Caco-2 (cell line): ENCODE measurements around the gene H6PD. TPM values are rescaled to one million over a fixed set of nuclear protein-coding genes. Genes with fewer than 3 reads are reported as not detected.

Source experiments
- BruUV-seq: library from RNA; stranded (reverse); fragments of 400-500 nt; replicated peaks from 2 replicates; lab custom pipeline; 2021; lab: Mats Ljungman, UMichigan
- CTCF ChIA-PET: fragments of 300-600 bp; sonication (Branson Sonifier 250); formaldehyde crosslinking; loops from one replicate; lab custom pipeline; 2022; ENCODE audit warnings: antibody characterized with exemption; lab: Charles Lee
- POLR2A ChIA-PET: fragments of 300-600 bp; sonication (Branson Sonifier 250); formaldehyde crosslinking; loops from one replicate; lab custom pipeline; 2022; ENCODE audit warnings: antibody characterized with exemption; lab: Charles Lee
- DNase-seq, 2 experiments: peaks; one replicate each; pipeline versions ENCODE4 v3.0.0 to v3.0.0-alpha.2; 2020 to 2022
- H3K27me3 ChIP-seq: replicated peaks from 2 replicates; pipeline ENCODE4 v1.6.0; 2011; ENCODE audit warnings: low read length; ENCODE audit not compliant: control insufficient read depth, insufficient read depth
- H3K36me3 ChIP-seq: 2 replicates; pipeline ENCODE4 v1.5.1; 2011; ENCODE audit warnings: low read length; ENCODE audit not compliant: control insufficient read depth, insufficient read depth
- H3K4me1 ChIP-seq: fragments of 250-450 bp; sonication (Bioruptor Pico); 2 replicates; pipeline ENCODE4 v1.5.1; 2020; ENCODE audit warnings: mild to moderate bottlenecking
- H3K4me3 ChIP-seq: 2 replicates; pipeline ENCODE4 v1.5.1; 2011; ENCODE audit warnings: low read depth, mild to moderate bottlenecking, control low read depth, low read length
- H3K9me3 ChIP-seq: fragments of 250-450 bp; sonication (Bioruptor Pico); 2 replicates; pipeline ENCODE4 v1.5.1; 2020; ENCODE audit warnings: mild to moderate bottlenecking, moderate library complexity
- H3K27ac Mint-ChIP-seq: one replicate; pipeline ENCODE4 v1.8.0; 2022; ENCODE audit warnings: mixed read lengths; ENCODE audit not compliant: unreplicated experiment
- H3K27me3 Mint-ChIP-seq: one replicate; pipeline ENCODE4 v1.8.0; 2022; ENCODE audit warnings: mixed read lengths; ENCODE audit not compliant: insufficient read depth, unreplicated experiment
- H3K36me3 Mint-ChIP-seq: one replicate; pipeline ENCODE4 v1.8.0; 2022; ENCODE audit warnings: mild to moderate bottlenecking, mixed read lengths; ENCODE audit not compliant: insufficient read depth, unreplicated experiment
- H3K4me1 Mint-ChIP-seq: one replicate; pipeline ENCODE4 v1.8.0; 2022; ENCODE audit warnings: low read depth, mixed read lengths; ENCODE audit not compliant: unreplicated experiment
- H3K4me3 Mint-ChIP-seq: one replicate; pipeline ENCODE4 v1.8.0; 2022; ENCODE audit warnings: mild to moderate bottlenecking, moderate library complexity, mixed read lengths; ENCODE audit not compliant: unreplicated experiment
- H3K9me3 Mint-ChIP-seq: one replicate; pipeline ENCODE4 v1.8.0; 2022; ENCODE audit warnings: mixed read lengths; ENCODE audit not compliant: unreplicated experiment
- intact Hi-C: fragments of 100-400 bp; cut with micrococcal nuclease; formaldehyde crosslinking; loops from one replicate; pipeline ENCODE4 v1.10.0; 2022; ENCODE audit not compliant: unreplicated experiment
- total RNA-seq: library from RNA; stranded (reverse); gene quantifications from 2 replicates; pipeline ENCODE4 v1.2.3, GENCODE V29; 2022
- TF ChIP-seq, protein P1 (sequence below), 2 experiments: fragments of 200-600 bp in 1 of 2; IDR thresholded peaks; 1 replicate in 1 of 2; 2 replicates in 1 of 2; pipeline versions ENCODE4 v1.5.1 to v1.8.0; 2011 to 2022; ENCODE audit warnings: antibody characterized with exemption in 1 of 2, control low read depth in 1 of 2, inconsistent platforms in 1 of 2, low read depth in 1 of 2, low read length in 1 of 2, mild to moderate bottlenecking in 1 of 2, moderate library complexity in 1 of 2; ENCODE audit not compliant: insufficient read depth in 1 of 2, severe bottlenecking in 1 of 2, unreplicated experiment in 1 of 2

The H6PD gene
- total RNA-seq, 1 experiment from 2014 or later = 13.0 TPM

DNA sequence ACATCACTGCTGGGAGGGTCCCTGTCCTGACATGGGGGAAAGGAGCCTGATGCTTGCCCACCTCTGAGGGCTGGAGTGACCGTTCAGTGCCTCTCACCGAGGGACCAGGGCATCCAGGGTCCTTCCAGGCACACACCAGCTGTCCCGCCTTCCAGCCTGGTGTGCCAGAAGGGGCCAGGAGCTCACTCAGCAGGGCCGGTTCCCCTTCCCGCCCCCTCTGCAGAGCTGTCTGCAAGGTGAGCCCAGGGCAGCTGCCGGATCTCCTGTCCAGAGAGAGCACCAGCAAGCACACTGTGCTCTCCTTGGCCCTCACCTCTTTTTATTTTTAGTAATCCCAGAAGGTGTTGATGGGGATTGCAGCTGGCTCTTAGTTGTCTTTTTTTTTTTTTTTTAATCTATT, 16.9 kb downstream of the H6PD start:
- DNase-seq = no peak
- Mint-ChIP-seq H3K27me3 (no peaks in the 10 kb centered on the region), H3K36me3 (no peaks in the 10 kb centered on the region), H3K4me1 (peaks cover 21% of the 10 kb centered on the region), H3K4me3 (no peak overlapping the region), H3K27ac (no peak overlapping the region), H3K9me3 (no peaks in the 10 kb centered on the region)
- intact Hi-C loops = no loop called here
- Histone ChIP-seq H3K36me3 (no peaks in the 10 kb centered on the region), H3K9me3 (no peaks in the 10 kb centered on the region), H3K4me3 (no peak overlapping the region), H3K4me1 (peaks cover 27% of the 10 kb centered on the region), H3K27me3 (no peaks in the 10 kb centered on the region)
- CTCF ChIA-PET = interaction anchor here (0.7 kb wide), 1 partner anchor 435 kb away, joined by 3 read pairs; no protein-coding TSS in a partner anchor
- POLR2A ChIA-PET = no interaction called here
- BruUV-seq = no TSS peak
- TF ChIP-seq, protein P1, sequence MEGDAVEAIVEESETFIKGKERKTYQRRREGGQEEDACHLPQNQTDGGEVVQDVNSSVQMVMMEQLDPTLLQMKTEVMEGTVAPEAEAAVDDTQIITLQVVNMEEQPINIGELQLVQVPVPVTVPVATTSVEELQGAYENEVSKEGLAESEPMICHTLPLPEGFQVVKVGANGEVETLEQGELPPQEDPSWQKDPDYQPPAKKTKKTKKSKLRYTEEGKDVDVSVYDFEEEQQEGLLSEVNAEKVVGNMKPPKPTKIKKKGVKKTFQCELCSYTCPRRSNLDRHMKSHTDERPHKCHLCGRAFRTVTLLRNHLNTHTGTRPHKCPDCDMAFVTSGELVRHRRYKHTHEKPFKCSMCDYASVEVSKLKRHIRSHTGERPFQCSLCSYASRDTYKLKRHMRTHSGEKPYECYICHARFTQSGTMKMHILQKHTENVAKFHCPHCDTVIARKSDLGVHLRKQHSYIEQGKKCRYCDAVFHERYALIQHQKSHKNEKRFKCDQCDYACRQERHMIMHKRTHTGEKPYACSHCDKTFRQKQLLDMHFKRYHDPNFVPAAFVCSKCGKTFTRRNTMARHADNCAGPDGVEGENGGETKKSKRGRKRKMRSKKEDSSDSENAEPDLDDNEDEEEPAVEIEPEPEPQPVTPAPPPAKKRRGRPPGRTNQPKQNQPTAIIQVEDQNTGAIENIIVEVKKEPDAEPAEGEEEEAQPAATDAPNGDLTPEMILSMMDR (IDR thresholded peaks at IDR 0.05; ENCODE audit: insufficient read depth in 1 of 2, low read depth in 1 of 2, low read length in 1 of 2, severe bottlenecking in 1 of 2, unreplicated experiment in 1 of 2) = no peak

DNA sequence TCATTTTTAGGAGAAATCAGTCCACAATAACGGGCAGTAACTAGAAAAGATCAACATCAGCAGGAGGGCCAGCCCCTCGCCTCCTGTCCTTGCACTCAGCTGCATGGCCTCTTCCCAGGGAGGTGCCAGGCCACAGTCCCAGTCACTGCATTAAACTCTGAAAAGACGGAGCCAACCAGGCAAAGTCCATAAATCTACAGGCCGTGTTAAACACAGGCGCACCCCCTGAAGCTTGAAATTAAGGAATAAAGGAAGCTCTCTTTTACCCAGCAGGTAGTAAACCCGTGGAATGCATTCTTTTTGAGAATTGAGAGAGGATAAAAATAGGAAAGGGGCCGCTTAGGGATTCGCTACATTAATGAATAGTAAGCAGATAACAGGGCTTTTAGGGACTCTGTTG, 18.4 kb downstream of the H6PD start:
- H3K27me3 ChIP-seq = no peaks in the 10 kb centered on the region
- DNase-seq = no peak
- H3K27me3 Mint-ChIP-seq = no peaks in the 10 kb centered on the region
- H3K36me3 ChIP-seq = no peaks in the 10 kb centered on the region
- CTCF ChIA-PET = no interaction called here
- TF ChIP-seq, protein P1 (IDR thresholded peaks at IDR 0.05; ENCODE audit: insufficient read depth in 1 of 2, low read depth in 1 of 2, low read length in 1 of 2, severe bottlenecking in 1 of 2, unreplicated experiment in 1 of 2) = no peak
- peaks cover 27% of the 10 kb centered on the region for H3K4me1 ChIP-seq
- no peak overlapping the region for H3K4me3 ChIP-seq
- no peaks in the 10 kb centered on the region for H3K36me3 Mint-ChIP-seq
- peaks cover 21% of the 10 kb centered on the region for H3K4me1 Mint-ChIP-seq
- POLR2A ChIA-PET = interaction anchor here (0.6 kb wide), 1 partner anchor 16 kb away, joined by 11 read pairs; no protein-coding TSS in a partner anchor
- H3K27ac Mint-ChIP-seq = peak overlapping the region; percentile 44
- H3K9me3 Mint-ChIP-seq = no peaks in the 10 kb centered on the region
- no peak overlapping the region for H3K4me3 Mint-ChIP-seq
- no TSS peak for BruUV-seq
- intact Hi-C loops = no loop called here
- 0 out of 2 replicates have a peak, but pooled peaks cover under 1% of the 10 kb centered on the region for H3K9me3 ChIP-seq

DNA sequence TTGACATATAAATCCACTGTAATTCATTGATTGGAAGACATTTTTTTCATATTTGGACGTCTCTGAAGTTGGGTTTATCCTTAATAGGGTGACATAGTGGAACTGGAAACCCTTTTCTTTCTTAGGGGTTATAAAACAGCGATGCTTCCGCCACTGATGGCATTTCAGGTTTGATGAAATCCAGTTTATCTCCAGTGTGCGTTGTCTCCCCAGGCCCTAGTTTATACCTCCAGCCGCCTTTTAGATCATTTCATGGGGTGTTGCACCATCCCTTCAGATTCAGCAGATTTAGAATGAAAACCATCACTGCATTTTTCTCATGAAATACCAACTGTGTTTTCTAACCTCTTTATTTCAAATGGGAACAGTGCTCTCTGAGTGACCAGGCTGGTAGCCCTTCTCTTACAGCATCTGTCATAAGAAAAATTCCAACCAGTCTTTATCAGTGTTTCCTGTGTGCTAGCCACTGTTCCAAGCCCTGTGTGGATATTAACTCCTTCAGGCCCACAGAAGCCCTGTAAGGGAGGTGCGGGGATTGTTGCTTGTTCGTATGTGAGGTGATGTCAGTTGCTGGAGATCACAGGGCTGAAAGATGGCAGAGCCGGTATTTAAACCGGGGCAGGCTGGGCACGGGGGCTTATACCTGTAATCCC, 19.0 kb downstream of the H6PD start:
- TF ChIP-seq, protein P1 (IDR thresholded peaks at IDR 0.05; ENCODE audit: insufficient read depth in 1 of 2, low read depth in 1 of 2, low read length in 1 of 2, severe bottlenecking in 1 of 2, unreplicated experiment in 1 of 2) = no peak
- H3K36me3 Mint-ChIP-seq = no peaks in the 10 kb centered on the region
- no peak overlapping the region for H3K4me3 Mint-ChIP-seq
- ChIA-PET CTCF (no interaction called here), POLR2A (interaction anchor here (0.6 kb wide), 1 partner anchor 17 kb away, joined by 11 read pairs; no protein-coding TSS in a partner anchor)
- Histone ChIP-seq H3K36me3 (no peaks in the 10 kb centered on the region), H3K4me3 (no peak overlapping the region), H3K4me1 (peaks cover 27% of the 10 kb centered on the region), H3K27me3 (no peaks in the 10 kb centered on the region), H3K9me3 (peaks cover 6% of the 10 kb centered on the region; the same call in 1 of the 2 replicates)
- DNase-seq = peak in 1 of 2 experiments; percentile 42
- no TSS peak for BruUV-seq
- H3K9me3 Mint-ChIP-seq = no peaks in the 10 kb centered on the region
- peak overlapping the region; percentile 26 for H3K27ac Mint-ChIP-seq
- peaks cover 21% of the 10 kb centered on the region for H3K4me1 Mint-ChIP-seq
- H3K27me3 Mint-ChIP-seq = no peaks in the 10 kb centered on the region
- intact Hi-C loops = no loop called here
